ENCODE results near the gene CLCN6.

- TF ChIP-seq CTCF (IDR thresholded peaks at IDR 0.05) (no peak), POLR2A (IDR thresholded peaks at IDR 0.05) (no peak)
Observed at GRCh38 chr1:11759791-11760190, 46.2 kb upstream of the CLCN6 start.
